ENCODE results near the gene CYB5R2.
"Not testable (repeated sequence)": the region's sequence is repeated elsewhere in the genome, so short reads cannot be mapped to it uniquely, and the experiment has no call there.

The CYB5R2 gene

GRCh38 chr11:7668911-7669310 is 4.4 kb downstream of the CYB5R2 start:
- no peak for DNase-seq (ENCODE audit: low read depth, low spot score)

- no peak for DNase-seq (ENCODE audit: low read depth, low spot score)
These were observed 4.8 kb downstream of the CYB5R2 start for GRCh38 chr11:7668464-7668863.

GRCh38 chr11:7667460-7667859 is 5.8 kb downstream of the CYB5R2 start:
- no peak for DNase-seq (ENCODE audit: low read depth, low spot score)

DNA sequence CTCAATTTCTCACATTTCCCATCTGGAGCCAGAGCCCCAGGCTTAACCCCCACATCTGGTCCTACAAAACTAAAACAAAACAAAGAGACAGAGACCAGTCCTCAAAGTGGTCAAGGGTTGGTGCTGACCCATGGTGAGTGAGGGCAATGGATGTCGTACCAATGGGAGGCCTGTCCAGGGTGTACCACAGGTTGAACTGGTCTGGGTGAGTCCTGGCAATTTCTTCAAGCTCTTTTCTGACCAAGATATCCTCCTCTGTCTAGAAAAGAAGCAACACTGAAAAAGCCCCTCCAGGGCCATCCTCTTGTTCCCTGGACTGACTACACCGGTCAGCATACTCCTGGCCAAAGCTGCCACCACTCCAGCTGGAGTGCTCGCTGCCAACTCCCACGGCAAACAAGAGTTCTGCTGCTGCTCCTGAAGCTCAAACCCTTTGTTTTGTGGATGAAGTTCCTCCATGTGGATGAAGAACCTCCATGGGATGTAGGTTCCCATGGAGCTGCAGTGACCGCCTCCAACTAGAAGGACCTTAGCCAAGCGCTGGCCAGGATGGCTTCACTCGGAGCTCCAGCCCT is 6.9 kb downstream of the CYB5R2 start:
- DNase-seq (ENCODE audit: low read depth, low spot score): no peak

- no peak for DNase-seq (ENCODE audit: low read depth, low spot score)
These were observed 7.6 kb downstream of the CYB5R2 start for GRCh38 chr11:7665473-7666291.

- DNase-seq (ENCODE audit: low read depth, low spot score): no peak
These were observed 8.4 kb downstream of the CYB5R2 start for GRCh38 chr11:7664867-7665266.

GRCh38 chr11:7663531-7663930 is 9.8 kb downstream of the CYB5R2 start:
- not testable (repeated sequence) for DNase-seq (ENCODE audit: low read depth, low spot score)

DNA sequence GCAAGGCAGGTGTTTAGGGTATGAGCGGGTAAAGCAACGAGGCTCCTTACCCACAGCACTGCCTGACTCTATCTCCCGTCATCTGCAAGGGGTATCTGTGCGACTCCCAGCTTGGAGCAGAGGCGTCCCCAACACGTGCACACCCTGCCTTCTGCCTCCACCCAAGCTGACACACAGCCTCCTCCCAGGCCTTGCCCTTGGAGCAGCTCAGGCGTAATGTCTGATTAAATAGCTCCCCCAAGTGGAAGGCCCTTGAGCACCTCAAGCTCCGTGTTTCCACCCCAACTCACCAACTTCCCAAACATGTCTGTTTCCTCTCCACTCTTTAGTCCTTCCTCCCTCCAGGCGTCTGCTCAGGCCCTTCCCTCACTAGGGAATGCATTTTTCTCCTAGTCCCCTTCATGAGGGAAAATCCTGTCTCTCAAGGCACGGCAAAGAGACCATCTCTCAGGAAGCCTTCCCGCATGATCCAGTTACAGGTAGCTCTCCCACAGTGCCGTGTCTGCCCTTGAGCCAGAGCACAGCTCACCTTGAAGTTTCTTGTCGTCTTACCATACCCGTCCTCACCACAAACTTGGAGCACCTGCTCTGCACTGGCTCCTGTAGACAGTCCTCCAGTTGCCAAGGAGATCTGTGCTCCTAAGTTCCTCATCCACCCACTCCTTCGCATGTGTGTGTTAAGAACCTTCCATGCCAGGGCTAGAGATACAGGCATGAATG is 15.8 kb downstream of the CYB5R2 start:
- DNase-seq (ENCODE audit: low read depth, low spot score): no peak

DNA sequence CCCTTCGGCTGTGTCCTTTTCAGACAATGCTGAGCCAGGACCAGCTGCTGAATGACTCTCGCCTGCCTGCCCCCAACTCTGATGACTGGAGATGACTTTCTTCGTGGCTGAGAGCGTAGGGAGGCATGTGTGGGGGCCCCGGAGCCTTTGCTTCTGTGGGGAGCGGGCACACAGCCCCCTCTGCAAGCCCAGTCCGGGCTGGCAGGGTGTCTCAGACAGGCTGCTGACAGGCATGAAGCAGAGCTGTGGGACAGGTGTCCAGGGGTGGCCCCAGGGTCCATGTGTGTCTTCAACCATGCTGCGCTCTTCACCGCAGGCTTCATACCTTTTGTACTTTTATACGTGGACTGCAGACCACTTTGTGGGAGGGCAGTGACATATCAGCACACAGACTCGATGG is 16.6 kb downstream of the CYB5R2 start:
- DNase-seq (ENCODE audit: low read depth, low spot score): no peak

DNA sequence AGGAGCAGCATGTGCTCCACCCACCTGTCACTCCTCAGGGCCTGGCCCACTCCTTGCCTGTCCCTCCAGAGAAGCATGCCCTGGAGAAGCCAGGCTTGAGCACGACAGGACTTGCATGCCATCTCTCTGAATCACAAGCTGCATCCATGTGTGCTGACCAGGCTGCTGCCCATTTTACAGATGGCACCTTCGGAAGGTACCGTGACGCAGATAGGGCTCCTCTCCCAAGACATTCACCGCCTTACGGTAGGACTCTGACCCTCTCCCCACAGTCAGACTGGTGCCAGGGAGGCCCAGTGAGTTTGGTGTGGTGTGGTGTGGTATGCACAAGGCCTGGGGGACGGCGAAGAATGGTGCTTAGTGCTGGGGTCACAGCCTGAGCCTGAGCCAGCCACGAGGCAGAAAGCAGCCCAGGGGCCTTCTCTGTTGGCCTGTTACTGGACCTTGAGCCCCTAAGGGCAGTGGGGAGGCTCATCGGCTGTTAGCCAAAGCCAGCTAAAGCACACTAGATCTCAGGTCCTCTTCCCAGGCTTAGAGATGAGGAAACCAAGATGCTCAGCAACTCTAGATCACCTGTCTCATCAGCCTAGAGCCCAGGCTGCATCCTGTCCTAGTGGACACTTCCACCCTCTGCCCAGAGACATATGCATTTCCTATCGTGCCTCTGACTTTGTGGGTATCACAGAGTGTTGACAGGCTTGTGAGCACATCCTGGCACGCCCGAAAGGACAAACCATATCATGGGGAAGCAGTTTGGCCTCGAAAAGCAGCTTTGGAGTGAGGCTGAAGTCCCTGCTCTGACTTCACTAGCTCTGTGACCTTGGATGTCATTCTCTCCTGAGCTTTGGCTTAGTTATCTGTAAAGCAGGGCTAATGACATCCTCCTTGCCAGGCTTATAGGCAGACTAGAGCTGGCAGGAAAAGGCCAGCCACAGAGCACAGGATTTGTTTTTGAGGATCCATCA is 17.8 kb downstream of the CYB5R2 start:
- DNase-seq (ENCODE audit: low read depth, low spot score): no peak

- DNase-seq (ENCODE audit: low read depth, low spot score): no peak
These were observed 19.1 kb downstream of the CYB5R2 start for GRCh38 chr11:7654195-7654705.

- no peak for DNase-seq (ENCODE audit: low read depth, low spot score)
These were observed 21.6 kb downstream of the CYB5R2 start for GRCh38 chr11:7651700-7652099.

DNA sequence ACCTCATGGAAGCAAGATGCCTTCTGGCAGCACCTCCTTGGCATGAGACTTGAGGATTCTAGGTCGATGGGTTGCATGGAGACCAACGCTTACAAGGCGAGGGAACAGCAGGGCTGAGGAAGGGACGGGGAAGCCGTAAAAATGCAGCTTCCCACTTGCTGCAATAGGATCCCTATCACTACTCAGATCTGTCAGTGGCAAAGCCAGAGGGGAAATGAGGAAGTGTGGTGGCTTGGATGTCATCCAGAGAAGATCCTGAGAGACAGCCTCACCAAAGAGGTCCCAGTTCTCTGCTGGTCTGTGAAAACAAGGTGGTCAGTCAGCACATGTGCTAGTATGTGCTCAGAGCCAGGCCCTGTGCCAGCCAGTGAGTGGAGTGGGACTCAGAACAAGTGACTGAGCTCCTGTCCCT is 22.2 kb downstream of the CYB5R2 start:
- DNase-seq (ENCODE audit: low read depth, low spot score): no peak

GRCh38 chr11:7648264-7648663 is 25.0 kb downstream of the CYB5R2 start:
- no peak for DNase-seq (ENCODE audit: low read depth, low spot score)

- no peak for DNase-seq (ENCODE audit: low read depth, low spot score)
These were observed 26.4 kb downstream of the CYB5R2 start for GRCh38 chr11:7646866-7647265.

GRCh38 chr11:7645206-7645605 is 28.1 kb downstream of the CYB5R2 start:
- no peak for DNase-seq (ENCODE audit: low read depth, low spot score)

- no peak for DNase-seq (ENCODE audit: low read depth, low spot score)
These were observed 30.0 kb downstream of the CYB5R2 start for GRCh38 chr11:7643314-7643713.

DNA sequence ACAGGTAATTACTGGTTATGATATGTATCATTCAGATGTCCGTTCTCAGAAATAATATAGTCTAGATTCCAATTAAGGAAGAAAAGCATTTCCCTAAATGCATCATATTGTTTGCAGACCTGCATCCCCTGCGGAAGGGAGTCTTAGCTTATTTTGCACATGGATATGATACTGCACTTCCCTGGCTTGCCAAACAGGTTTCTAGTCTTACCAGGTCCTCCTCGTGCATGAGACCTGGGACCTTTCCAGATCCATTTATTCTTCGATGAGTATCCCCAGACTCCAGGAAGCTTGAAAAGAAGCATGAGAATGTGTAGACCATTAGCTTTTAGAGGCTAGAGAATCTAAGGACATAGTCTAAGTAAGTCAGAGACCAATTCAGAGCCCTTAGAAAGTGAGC is 30.6 kb downstream of the CYB5R2 start:
- no peak for DNase-seq (ENCODE audit: low read depth, low spot score)

DNA sequence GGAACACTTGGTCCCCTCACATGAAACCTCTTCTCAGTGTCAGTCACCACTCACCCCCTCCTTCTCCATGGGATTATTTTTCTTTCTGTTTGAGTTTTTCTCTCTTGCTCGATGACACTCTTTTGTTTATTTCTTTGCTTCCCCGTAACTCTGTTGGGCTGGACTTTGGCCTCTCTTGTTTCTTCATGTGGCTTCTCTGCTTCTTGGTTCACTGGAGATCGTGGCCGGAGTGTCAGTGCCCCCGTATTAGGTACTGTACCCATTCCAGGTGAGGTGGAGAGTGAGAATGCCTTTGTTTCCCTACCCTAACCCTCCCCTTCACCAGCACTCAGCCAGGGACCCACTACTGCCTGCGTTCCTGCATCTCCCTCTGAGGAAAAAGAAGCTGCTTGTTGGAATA is 32.5 kb downstream of the CYB5R2 start:
- no peak for DNase-seq (ENCODE audit: low read depth, low spot score)

DNA sequence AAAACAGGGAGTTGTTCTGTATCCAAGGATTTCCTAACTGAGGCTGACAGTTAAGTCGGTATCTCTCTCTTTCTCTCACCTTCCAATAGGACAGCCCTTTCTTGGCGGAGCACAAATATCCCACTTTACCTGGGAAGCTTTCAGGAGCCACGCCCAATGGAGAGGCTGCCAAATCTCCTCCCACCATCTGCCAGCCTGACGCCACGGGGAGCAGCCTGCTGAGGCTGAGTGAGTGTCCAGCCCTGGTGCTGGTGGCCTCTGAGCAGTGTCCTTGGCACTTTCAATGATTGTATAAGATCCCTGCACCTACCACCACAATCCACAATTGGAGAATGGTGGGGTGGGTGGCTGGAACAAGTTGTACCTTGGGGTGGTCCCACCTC is 33.7 kb downstream of the CYB5R2 start:
- DNase-seq (ENCODE audit: low read depth, low spot score): no peak
